Hematopoietic multipotent progenitor cell treated with erythropoietin and hydrocortisone succinate and interleukin-3 and kit ligand, for 6 days (in vitro differentiated cells): Measurements from ENCODE around the gene SPOCD1.
"Not testable (repeated sequence)": the region's sequence is repeated elsewhere in the genome, so short reads cannot be mapped to it uniquely, and the experiment has no call there.

Source experiments
- DNase-seq: peaks from one replicate; pipeline ENCODE4 v3.0.0-alpha.2; 2015

The SPOCD1 gene

GRCh38 chr1:31828926-31829690 lies 13.3 kb upstream of the SPOCD1 start:
- DNase-seq: no peak

GRCh38 chr1:31828341-31828740 lies 12.5 kb upstream of the SPOCD1 start:
- peak; percentile 65 for DNase-seq

GRCh38 chr1:31823780-31824179 lies 8.0 kb upstream of the SPOCD1 start:
- DNase-seq: no peak

GRCh38 chr1:31822766-31823165 lies 6.9 kb upstream of the SPOCD1 start:
- DNase-seq: no peak

- not testable (repeated sequence) for DNase-seq
These were observed 4.4 kb upstream of the SPOCD1 start for GRCh38 chr1:31820196-31820595.

- no peak for DNase-seq
These were observed 2.4 kb upstream of the SPOCD1 start for GRCh38 chr1:31818206-31818605.

- not testable (repeated sequence) for DNase-seq
These were observed 1.1 kb upstream of the SPOCD1 start for GRCh38 chr1:31816947-31817346.

GRCh38 chr1:31816501-31816900 lies 679 bp upstream of the SPOCD1 start:
- DNase-seq: not testable (repeated sequence)

GRCh38 chr1:31815307-31815645 lies 546 bp downstream of the SPOCD1 start:
- no peak for DNase-seq

GRCh38 chr1:31814631-31815306 lies 1.1 kb downstream of the SPOCD1 start:
- DNase-seq: no peak

GRCh38 chr1:31814041-31814511 lies 1.7 kb downstream of the SPOCD1 start:
- no peak for DNase-seq

GRCh38 chr1:31812158-31812829 lies 3.5 kb downstream of the SPOCD1 start:
- no peak for DNase-seq

GRCh38 chr1:31811605-31812004 lies 4.2 kb downstream of the SPOCD1 start:
- no peak for DNase-seq

- no peak for DNase-seq
These were observed 6.1 kb downstream of the SPOCD1 start for GRCh38 chr1:31809698-31810097.

- DNase-seq: no peak
These were observed 8.4 kb downstream of the SPOCD1 start for GRCh38 chr1:31807273-31808048.

GRCh38 chr1:31805318-31805717 lies 10.5 kb downstream of the SPOCD1 start:
- DNase-seq: no peak

GRCh38 chr1:31804098-31804497 lies 11.7 kb downstream of the SPOCD1 start:
- no peak for DNase-seq

GRCh38 chr1:31803610-31804009 lies 12.2 kb downstream of the SPOCD1 start:
- DNase-seq: no peak

- DNase-seq: no peak
These were observed 13.4 kb downstream of the SPOCD1 start for GRCh38 chr1:31802190-31803150.

GRCh38 chr1:31801458-31801857 lies 14.4 kb downstream of the SPOCD1 start:
- no peak for DNase-seq

GRCh38 chr1:31800674-31800967 lies 15.2 kb downstream of the SPOCD1 start:
- DNase-seq: no peak
